Heart left ventricle (tissue), 16 donors: ENCODE measurements around the gene TANC2. TPM values are rescaled to one million over a fixed set of nuclear protein-coding genes. Genes with fewer than 3 reads are reported as not detected.

Experiments used
- ATAC-seq, 4 donors: fragments of 200-7000 bp; cut with Tn5 transposase; one replicate each; pipeline ENCODE4 v1.9.1; 2020 to 2022; ENCODE audit warnings: moderate library complexity in 4 of 4, mild to moderate bottlenecking in 3 of 4, moderate number of reproducible peaks in 1 of 4
- DNase-seq, 5 donors: peaks; one replicate each; pipeline ENCODE4 v3.0.0-alpha.2; 2020
- H3K27ac ChIP-seq, 12 donors: fragments of 200-600 bp; sonication (generic) in 4 of 12; one replicate each; pipeline versions ENCODE4 v1.5.0 to v1.8.0; 2016 to 2022; ENCODE audit warnings: mild to moderate bottlenecking in 2 of 12
- H3K27me3 ChIP-seq, 9 donors: fragments of 200-600 bp; sonication (generic) in 2 of 9; one replicate each; pipeline versions ENCODE4 v1.5.1 to v1.8.0; 2016 to 2022; ENCODE audit warnings: mild to moderate bottlenecking in 3 of 9
- H3K36me3 ChIP-seq, 9 donors: fragments of 200-600 bp; sonication (generic) in 2 of 9; one replicate each; pipeline versions ENCODE4 v1.5.0 to v1.8.0; 2018 to 2022; ENCODE audit warnings: mild to moderate bottlenecking in 2 of 9
- H3K4me1 ChIP-seq, 12 donors: fragments of 200-600 bp; sonication (generic) in 4 of 12; one replicate each; pipeline versions ENCODE4 v1.5.0 to v1.8.0; 2016 to 2022; ENCODE audit warnings: mild to moderate bottlenecking in 3 of 12
- H3K4me3 ChIP-seq, 12 donors: fragments of 200-600 bp; sonication (generic) in 4 of 12; one replicate each; pipeline versions ENCODE4 v1.5.0 to v1.8.0; 2017 to 2022; ENCODE audit warnings: mild to moderate bottlenecking in 9 of 12, moderate library complexity in 4 of 12
- H3K9me3 ChIP-seq, 12 donors: fragments of 200-600 bp; sonication (generic) in 4 of 12; one replicate each; pipeline versions ENCODE4 v1.5.0 to v1.8.0; 2016 to 2022; ENCODE audit warnings: mild to moderate bottlenecking in 1 of 12
- POLR2A ChIP-seq, 2 donors: fragments of 450-650 bp; IDR thresholded peaks; one replicate each; pipeline ENCODE4 v1.6.1; 2017; ENCODE audit warnings: antibody characterized with exemption in 2 of 2, mild to moderate bottlenecking in 2 of 2, moderate library complexity in 2 of 2
- WGBS, 4 donors: extraction: QIAGEN DNeasy Blood & Tissue Kit in 2 of 4; methylation state at CpG; one replicate each; pipeline versions ENCODE4 v1.1.5 to v1.1.7; 2013 to 2018; 5-methylcytosine and 5-hydroxymethylcytosine counted together
- intact Hi-C, 10 donors: fragments of 100-400 bp; cut with DNase I; formaldehyde crosslinking; loops; one replicate each; pipeline versions ENCODE4 v1.11.1 to v1.14.2; 2022
- polyA plus RNA-seq, 2 donors: library from polyadenylated mRNA; stranded (reverse); fragments of 200-250 nt; gene quantifications; one replicate each; pipeline ENCODE4 v1.2.3, GENCODE V29; 2013
- total RNA-seq, 9 donors: library from RNA; depleted of rRNA in 2 of 9; stranded (reverse); fragments of >200 nt in 2 of 9; fragmentation: NEBNext Ultra II Directional in 3 of 9; extraction: Animal tissue kit (Norgen Biotek cat#: 25700) in 3 of 9; gene quantifications; one replicate each; pipeline versions ENCODE4 v1.1.0 to v1.2.4, GENCODE V29; 2016 to 2023
- TF ChIP-seq, protein P1 (sequence below), 12 donors: fragments of 200-600 bp; sonication (generic) in 4 of 12; IDR thresholded peaks; one replicate each; pipeline versions ENCODE4 v1.5.0 to v1.8.0; 2018 to 2022; ENCODE audit warnings: antibody characterized with exemption in 12 of 12, mild to moderate bottlenecking in 5 of 12
- donor health status: ischemic (EF 13 %, LVEDD 7.1; RV severe dilation, severe dysfunction).
- donor health status: healthy with polysubstance abuse.
- donor health status: DM: no; HTN: yes; CAD: no.
- donor health status: DM: no; HTN: no; CAD: no.
- donor health status: ischemic (EF 25% LVEDD 6.9; RV normal size, moderate dysfunction).
- donor health status: ischemic (EF 25% LVEDD 5.7; RV mildly dilated, moderate dysfunction).
- donor health status: healthy.
- donor health status: DM: yes; HTN: yes; CAD: no.
- donor health status: ischemic (EF 35%, LVEDD 5.7; RV mildly dilated, moderate dysfunction).
- donor health status: nonischemic (EF 11% LVEDD 7.7; RV severe dilation, severe dysfunction).
- donor health status: DM: yes; HTN: yes; CAD: no.
- donor health status: PGD.
- donor health status: ischemic (EF 29% LVEDD 5.4; RV normal size, mild dysfunction).
- donor health status: nonischemic (EF 23%, LVEDD 6.1; RV moderate dilation, normal function).

Gene TANC2
- total and polyA plus RNA-seq, 11 donors: 2.3 to 19.1 (median 7.5) TPM

DNA sequence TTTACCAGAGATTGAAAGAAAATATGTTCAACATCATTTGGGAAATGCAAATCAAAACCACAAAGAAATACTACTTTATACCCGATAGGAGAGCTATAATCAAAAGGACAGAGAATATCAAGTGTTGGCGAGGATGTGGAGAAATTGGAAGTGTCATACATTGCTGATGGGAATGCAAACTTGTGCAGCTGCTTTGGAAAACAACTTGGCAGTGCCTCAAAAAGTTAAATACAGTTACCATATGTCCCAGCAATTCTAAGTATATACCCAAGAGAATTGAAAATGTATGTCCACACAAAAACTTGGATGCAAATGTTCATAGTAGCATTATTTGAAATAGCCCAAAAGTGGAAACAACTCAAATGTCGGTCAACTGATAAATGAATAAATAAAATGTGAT, 17.0 kb upstream of the TANC2 start:
- WGBS, 4 donors: 57 to 84% (median 62%) methylated on average over 3 of the region's 3 CpGs
- intact Hi-C loops: no loop called here
- TF ChIP-seq, protein P1, sequence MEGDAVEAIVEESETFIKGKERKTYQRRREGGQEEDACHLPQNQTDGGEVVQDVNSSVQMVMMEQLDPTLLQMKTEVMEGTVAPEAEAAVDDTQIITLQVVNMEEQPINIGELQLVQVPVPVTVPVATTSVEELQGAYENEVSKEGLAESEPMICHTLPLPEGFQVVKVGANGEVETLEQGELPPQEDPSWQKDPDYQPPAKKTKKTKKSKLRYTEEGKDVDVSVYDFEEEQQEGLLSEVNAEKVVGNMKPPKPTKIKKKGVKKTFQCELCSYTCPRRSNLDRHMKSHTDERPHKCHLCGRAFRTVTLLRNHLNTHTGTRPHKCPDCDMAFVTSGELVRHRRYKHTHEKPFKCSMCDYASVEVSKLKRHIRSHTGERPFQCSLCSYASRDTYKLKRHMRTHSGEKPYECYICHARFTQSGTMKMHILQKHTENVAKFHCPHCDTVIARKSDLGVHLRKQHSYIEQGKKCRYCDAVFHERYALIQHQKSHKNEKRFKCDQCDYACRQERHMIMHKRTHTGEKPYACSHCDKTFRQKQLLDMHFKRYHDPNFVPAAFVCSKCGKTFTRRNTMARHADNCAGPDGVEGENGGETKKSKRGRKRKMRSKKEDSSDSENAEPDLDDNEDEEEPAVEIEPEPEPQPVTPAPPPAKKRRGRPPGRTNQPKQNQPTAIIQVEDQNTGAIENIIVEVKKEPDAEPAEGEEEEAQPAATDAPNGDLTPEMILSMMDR (IDR thresholded peaks at IDR 0.05): no peak
- no peak for TF ChIP-seq POLR2A (IDR thresholded peaks at IDR 0.05)

GRCh38 chr17:62950067-62950466, 16.0 kb upstream of the TANC2 start:
- TF ChIP-seq, protein P1 (IDR thresholded peaks at IDR 0.05): no peak
- no peak for TF ChIP-seq POLR2A (IDR thresholded peaks at IDR 0.05)
- ATAC-seq (peak; percentile 96 to 99 (median 97)), DNase-seq (peak in 4 of 5 donors; percentile 69 to 84 (median 78))
- Histone ChIP-seq H3K4me3 (no peak overlapping the region), H3K27ac (peak overlapping the region in 6 of 12 donors; percentile 48 to 66 (median 60)), H3K36me3 (no peaks in the 10 kb centered on the region), H3K9me3 (peaks cover 0 to 24% (median 6%) of the 10 kb centered on the region in 12 donors), H3K27me3 (no peaks in the 10 kb centered on the region), H3K4me1 (peaks cover 0 to 9% (median 2%) of the 10 kb centered on the region in 12 donors)
- intact Hi-C loops: no loop called here
- 4 to 7% (median 5%) methylated on average over 1 of the region's 1 CpG for WGBS, 4 donors

More for the DNA sequence above, 17.0 kb upstream of the TANC2 start:
- no peak for DNase-seq
- no peaks in the 10 kb centered on the region for H3K27me3 ChIP-seq
- peaks cover 0 to 9% (median 2%) of the 10 kb centered on the region in 12 donors for H3K4me1 ChIP-seq
- H3K9me3 ChIP-seq: peaks cover 0 to 24% (median 6%) of the 10 kb centered on the region in 12 donors
- no peak overlapping the region for H3K27ac ChIP-seq
- H3K36me3 ChIP-seq: no peaks in the 10 kb centered on the region
- no peak for ATAC-seq
- no peak overlapping the region for H3K4me3 ChIP-seq

DNA sequence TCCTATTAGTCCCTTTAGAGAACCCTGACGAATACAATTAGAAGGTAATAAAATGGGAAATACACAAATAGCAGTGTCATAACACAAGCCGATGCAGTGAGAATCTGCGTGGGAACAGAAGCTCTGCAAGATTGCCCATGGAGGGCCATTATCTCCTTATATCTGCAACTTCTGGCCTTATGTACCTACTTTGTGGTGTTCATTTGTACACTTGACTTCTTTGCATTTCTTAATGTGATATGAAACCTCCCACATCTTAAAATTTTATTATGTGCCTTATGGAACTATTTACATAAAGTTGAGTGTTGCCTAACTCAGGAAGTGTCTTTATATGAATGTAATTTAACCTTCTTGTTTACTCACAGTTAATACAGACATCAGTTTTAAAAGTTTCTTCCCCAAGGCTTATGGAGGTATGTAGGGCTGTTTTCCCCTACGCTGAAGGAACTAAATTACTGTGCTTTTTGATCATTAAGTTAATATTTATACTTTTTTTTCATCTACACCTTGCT, 10.1 kb upstream of the TANC2 start:
- no peak for TF ChIP-seq POLR2A (IDR thresholded peaks at IDR 0.05)
- TF ChIP-seq, protein P1 (IDR thresholded peaks at IDR 0.05): no peak
- DNase-seq (no peak), ATAC-seq (no peak)
- Histone ChIP-seq H3K27me3 (no peaks in the 10 kb centered on the region), H3K27ac (no peak overlapping the region), H3K9me3 (peaks cover 0 to 10% (median 1%) of the 10 kb centered on the region in 12 donors), H3K36me3 (no peaks in the 10 kb centered on the region), H3K4me3 (no peak overlapping the region), H3K4me1 (no peaks in the 10 kb centered on the region)
- intact Hi-C loops: no loop called here
- WGBS, 4 donors: 95 to 98% (median 96%) methylated on average over 4 of the region's 4 CpGs

DNA sequence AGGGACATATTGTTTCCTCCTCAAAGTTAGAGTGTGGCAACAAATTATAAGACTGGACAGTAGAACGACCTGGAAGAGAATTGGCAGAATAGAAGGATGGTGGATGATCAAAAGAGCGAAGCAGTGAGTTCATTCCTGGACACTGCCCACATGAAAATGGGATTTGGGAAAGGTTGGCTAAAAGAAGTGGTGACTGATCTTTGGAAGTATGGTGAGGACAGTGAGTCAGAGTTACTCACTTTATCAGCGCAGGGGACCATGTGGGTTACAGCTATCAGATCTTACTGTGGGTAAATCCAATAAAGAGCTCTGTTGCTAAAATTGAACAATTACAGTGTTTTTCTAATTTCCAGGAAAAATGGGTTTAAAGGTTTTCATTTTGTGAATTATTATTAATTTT, 2.7 kb upstream of the TANC2 start:
- DNase-seq (no peak), ATAC-seq (no peak)
- WGBS, 4 donors: 71 to 81% (median 75%) methylated on average over 3 of the region's 3 CpGs
- H3K9me3 ChIP-seq: no peaks in the 10 kb centered on the region
- no peak for TF ChIP-seq POLR2A (IDR thresholded peaks at IDR 0.05)
- TF ChIP-seq, protein P1 (IDR thresholded peaks at IDR 0.05): no peak
- H3K27me3 ChIP-seq: no peaks in the 10 kb centered on the region
- H3K4me1 ChIP-seq: peaks cover 0 to 24% (median 15%) of the 10 kb centered on the region in 12 donors
- H3K36me3 ChIP-seq: no peaks in the 10 kb centered on the region
- no peak overlapping the region for H3K4me3 ChIP-seq
- H3K27ac ChIP-seq: no peak overlapping the region
- intact Hi-C loops: loop anchor here in 2 of 10 donors (10.0 kb wide), 2 partner anchors 148 to 288 kb away; no protein-coding TSS in a partner anchor
